NB4 (cell line): ENCODE data around the gene REN.

Experiments
- MYC ChIP-seq: IDR thresholded peaks from 2 replicates; pipeline ENCODE4 v1.6.1; 2011; ENCODE audit warnings: low read depth, low read length
- POLR2A ChIP-seq: IDR thresholded peaks from 2 replicates; pipeline ENCODE4 v1.6.1; 2011; ENCODE audit warnings: mild to moderate bottlenecking; ENCODE audit not compliant: insufficient read length; ENCODE audit errors: extremely low read depth
- TF ChIP-seq, protein P1 (sequence below): IDR thresholded peaks from one replicate; pipeline ENCODE4 v1.5.1; 2012; ENCODE audit warnings: low read depth, low read length
- TF ChIP-seq, protein P2 (sequence below): IDR thresholded peaks from 2 replicates; pipeline ENCODE4 v1.6.1; 2011; ENCODE audit warnings: low read depth, low read length

DNA sequence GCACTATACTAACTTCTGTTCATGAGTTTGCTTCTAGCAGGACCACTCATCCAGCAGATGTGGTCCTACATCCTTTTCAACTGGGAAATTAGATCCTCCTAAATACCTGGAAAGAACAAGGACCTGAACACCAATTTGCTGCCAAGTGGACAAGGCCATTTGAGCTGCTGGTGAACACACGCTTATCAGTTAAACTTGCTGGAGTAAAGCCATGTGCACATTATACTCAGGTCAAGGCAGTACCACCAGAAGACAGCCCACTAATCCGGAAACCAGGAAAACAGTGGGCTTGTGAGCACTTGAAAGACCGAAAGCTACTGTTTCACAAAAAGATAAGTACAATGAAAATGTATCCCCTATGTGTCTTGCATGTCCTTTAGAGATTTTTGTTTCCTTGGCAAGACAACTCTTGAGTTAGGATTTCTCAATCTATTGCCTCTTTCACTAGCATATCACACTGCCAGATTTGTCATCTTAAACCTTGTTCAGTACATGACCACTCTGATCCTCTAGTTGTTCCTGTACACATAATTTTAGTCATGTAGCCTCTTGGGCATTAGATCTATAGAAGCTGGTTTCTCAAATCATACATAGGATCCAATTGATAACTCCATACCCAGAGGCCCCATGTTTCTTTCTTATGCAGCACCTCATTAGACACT lies 4.5 kb upstream of the REN start:
- TF ChIP-seq, protein P1, sequence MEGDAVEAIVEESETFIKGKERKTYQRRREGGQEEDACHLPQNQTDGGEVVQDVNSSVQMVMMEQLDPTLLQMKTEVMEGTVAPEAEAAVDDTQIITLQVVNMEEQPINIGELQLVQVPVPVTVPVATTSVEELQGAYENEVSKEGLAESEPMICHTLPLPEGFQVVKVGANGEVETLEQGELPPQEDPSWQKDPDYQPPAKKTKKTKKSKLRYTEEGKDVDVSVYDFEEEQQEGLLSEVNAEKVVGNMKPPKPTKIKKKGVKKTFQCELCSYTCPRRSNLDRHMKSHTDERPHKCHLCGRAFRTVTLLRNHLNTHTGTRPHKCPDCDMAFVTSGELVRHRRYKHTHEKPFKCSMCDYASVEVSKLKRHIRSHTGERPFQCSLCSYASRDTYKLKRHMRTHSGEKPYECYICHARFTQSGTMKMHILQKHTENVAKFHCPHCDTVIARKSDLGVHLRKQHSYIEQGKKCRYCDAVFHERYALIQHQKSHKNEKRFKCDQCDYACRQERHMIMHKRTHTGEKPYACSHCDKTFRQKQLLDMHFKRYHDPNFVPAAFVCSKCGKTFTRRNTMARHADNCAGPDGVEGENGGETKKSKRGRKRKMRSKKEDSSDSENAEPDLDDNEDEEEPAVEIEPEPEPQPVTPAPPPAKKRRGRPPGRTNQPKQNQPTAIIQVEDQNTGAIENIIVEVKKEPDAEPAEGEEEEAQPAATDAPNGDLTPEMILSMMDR = no peak
- TF ChIP-seq POLR2A = no peak
- TF ChIP-seq, protein P2, sequence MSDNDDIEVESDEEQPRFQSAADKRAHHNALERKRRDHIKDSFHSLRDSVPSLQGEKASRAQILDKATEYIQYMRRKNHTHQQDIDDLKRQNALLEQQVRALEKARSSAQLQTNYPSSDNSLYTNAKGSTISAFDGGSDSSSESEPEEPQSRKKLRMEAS = no peak
- TF ChIP-seq MYC = no peak
